Fibroblast of the conjunctiva (primary cell): Measurements from ENCODE around the gene GP2.

ENCODE experiments used
- DNase-seq: peaks from one replicate; pipeline ENCODE4 v3.0.0-alpha.2; 2010; ENCODE audit warnings: low read depth

GP2 gene

DNA sequence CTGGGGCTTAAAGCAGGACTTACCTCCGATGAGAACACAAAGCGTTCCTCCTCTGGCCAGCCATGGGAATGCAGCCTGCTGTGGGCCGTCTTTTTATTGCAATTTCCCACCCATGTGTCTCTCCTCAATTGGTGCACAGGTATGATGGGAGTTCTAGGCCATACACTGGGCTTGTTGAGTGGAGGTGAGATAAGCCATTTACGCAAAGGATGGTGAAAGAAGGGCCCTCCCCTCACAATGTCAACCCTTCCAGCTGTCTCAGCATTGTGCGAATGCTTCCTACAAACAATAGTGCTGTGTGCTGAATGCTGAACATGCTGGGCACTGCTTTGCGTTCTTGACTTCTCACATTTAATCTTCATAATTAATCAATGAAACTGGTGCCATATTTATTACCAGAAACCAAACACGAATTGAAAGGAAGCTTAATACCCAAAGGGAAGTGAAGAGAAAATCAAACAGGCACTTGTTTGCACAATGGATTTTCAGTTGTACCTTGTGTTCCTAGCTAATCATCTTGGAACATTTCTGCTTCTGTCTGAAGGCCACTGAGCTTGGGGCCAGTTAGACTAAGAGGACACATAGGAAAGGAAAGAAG is at the start of gene GP2:
GP2 (minus strand) TSS at position 70 of the 598 bp plus-strand sequence. CDS start 1,082 bp downstream, outside the sequence.
- no peak for DNase-seq

- DNase-seq: no peak
These were observed 45.4 kb upstream of the GP2 start for GRCh38 chr16:20372701-20373100.

DNA sequence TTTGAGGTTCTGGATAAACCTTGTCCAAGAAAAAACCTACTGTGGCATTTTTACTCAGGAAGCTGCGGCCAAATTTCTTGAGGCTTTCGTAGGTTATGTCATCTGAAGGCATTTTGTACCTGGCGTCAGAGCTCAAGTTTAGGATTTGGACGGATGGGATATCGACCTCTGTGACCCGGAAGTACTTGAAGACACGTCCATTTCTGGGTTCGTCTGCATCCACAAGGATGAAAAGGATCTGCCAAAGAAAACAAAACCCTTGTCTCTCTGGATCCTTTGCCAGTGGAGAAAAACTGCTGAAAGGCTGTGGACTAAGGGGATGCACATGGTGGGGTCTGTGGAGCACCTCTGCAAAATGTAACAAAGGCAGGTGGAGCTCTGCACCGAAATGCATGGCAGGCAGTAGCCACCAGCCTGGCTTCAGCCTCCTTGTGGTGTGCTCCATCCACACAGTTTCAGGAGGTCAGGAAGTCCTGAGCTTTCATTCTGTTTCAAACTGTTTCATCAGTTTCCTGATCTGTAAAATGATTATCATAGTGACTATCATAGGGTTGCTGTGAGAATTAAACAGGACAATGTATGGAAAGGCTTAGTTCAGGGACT is 42.2 kb upstream of the GP2 start:
- no peak for DNase-seq

GRCh38 chr16:20364051-20364450 is 36.7 kb upstream of the GP2 start:
- DNase-seq: no peak

GRCh38 chr16:20363191-20363590 is 35.9 kb upstream of the GP2 start:
- no peak for DNase-seq

DNA sequence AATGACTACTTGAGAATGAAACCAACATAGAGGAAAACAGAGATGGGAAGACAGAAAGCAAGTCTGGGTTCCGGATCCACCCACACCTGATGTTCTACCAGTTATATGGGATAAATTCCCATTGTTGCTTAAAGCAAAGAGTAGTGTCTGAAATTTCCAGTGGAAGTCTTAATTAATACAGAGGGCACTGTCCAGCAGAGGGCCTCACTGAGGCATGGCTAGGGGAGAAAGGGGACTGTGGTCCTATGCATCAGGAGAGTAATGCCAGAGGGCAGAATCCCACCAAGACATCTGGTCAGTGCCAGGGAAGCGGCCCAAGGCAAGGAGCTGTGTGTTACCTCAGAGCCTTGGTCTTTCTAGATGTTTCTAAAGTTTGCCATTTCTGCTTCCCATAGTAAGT is 32.7 kb upstream of the GP2 start:
- no peak for DNase-seq

DNA sequence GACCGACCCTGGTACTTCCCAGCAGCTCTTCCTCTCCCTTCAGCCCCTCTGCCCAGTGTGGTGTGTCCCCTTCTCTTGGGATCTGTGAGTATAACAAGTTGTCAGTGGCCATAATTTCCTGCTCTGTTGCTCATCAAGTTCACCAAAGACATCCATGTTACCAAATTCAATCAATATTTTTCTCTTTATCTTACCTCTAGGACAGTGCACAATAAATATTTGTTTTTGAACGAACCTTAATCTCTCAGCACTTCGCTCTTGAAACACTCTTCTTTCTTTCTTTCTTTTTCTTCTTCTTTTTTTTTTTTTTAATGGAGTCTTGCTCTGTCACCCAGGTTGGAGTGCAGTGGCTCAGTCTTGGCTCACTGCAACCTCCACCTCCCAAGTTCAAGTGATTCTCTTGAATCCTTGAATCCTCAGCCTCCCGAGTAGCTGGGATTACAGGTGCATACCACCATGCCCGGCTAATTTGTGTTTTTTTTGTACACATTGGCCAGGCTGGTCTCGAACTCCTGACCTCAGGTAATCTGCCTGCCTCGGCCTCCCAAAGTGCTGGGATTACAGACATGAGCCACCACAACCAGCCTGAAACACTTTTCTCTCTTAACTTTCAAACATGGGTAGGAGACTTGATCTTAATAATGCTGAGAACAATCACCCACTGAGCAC is 27.9 kb upstream of the GP2 start:
- DNase-seq: no peak

- no peak for DNase-seq
These were observed 26.1 kb upstream of the GP2 start for GRCh38 chr16:20353379-20353778.

DNA sequence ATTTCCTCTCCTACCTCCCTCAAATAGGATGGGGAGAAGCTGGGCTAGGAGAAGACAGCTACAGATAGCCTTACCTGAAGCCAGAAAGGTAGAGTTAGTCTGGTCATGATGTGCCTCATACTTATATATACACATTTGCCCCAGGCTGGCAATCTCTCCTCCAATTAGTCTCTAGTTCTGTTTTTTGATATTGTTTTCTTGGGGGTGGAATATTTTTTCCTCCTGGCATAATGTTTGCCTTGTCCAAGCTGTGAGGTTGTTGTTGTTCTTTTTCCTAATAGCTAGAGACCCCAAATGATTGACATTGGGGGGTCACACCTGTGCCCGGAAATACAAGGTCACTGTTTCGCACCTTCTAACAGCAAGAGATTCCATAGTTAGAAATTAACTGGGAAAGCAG is 25.3 kb upstream of the GP2 start, which contains the start of gene UMOD:
UMOD (minus strand) TSS at position 101 of the 400 bp plus-strand sequence. CDS start 1,978 bp downstream, outside the sequence.
- no peak for DNase-seq

GRCh38 chr16:20349615-20350014 is 22.3 kb upstream of the GP2 start:
- no peak for DNase-seq

DNA sequence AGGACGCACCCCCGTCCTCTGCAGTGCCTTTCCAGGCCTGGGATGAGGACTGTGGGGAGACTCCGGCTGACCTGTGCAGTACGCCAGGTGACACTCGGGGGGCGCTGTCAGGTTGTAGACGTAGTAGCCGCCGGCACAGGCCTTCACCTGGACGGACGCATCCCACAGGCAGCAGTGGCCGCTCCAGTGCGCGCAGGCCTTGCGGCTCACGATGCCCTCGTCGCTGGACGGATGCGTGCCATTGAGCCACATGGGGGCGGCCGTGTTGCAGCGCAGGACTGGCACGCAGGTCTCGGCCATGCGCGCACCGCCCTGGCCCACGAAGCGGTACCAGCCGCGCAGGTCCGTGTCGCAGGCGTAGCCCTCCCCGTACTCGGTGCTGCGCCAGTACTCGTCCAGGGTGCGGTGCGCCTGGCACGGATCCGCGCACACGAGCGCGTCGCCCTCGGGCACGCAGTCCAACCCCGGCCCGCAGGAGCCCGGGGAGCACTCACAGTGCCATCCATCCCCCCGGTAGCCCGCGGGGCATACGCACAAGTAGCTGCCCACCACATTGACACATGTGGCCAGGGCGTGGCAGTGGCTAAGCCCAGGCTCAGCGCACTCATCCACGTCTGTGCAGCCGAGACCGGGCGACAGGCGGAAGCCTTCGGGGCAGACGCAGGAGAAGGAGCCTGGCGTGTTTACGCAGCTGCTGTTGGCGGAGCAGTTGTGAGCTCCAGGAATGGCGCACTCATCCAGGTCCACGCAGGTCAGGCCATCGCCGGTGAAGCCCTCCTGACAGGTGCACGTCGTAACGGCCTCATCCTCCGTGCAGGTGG is 21.3 kb upstream of the GP2 start:
- DNase-seq: no peak

- DNase-seq: no peak
These were observed 20.5 kb upstream of the GP2 start for GRCh38 chr16:20347666-20348364.

DNA sequence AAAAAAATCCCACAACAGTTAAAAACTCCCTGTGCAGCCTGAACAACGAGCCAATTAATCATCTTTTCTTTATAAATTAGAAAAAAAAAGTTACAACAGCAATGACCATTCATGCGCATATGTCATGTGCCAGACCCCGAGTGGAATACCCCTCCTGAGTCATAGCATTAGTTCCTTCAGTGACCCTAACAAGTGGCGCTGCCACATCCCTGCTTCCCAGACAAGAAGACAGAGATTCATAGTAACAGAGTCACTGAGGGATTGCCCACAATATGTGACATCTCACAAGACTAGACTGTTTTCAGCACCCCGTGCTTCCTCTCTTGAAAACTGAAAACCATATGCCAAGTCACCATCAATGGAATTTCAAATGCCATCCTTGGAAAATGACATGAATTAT is 17.3 kb upstream of the GP2 start:
- no peak for DNase-seq

- DNase-seq: no peak
These were observed 12.4 kb upstream of the GP2 start for GRCh38 chr16:20339744-20340143.

DNA sequence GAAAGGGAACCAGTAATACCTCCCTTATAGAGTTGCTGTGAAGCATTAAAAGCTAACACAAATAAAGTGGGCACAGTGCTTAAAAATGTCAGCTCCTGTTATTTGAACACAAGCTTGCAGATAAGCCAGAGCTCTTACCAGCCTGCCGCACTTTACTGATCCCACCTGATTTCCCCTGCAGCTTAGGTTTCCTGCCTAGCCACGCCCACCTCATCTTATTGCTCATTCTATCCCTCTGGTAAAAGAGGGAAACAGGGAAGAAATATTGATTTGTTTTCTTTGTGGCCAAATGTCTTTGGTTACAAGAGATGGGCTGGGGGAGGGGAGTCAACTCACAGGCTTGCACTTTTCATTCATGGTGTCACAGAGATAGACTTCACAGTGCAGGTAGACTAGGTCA is 9.6 kb upstream of the GP2 start:
- no peak for DNase-seq

DNA sequence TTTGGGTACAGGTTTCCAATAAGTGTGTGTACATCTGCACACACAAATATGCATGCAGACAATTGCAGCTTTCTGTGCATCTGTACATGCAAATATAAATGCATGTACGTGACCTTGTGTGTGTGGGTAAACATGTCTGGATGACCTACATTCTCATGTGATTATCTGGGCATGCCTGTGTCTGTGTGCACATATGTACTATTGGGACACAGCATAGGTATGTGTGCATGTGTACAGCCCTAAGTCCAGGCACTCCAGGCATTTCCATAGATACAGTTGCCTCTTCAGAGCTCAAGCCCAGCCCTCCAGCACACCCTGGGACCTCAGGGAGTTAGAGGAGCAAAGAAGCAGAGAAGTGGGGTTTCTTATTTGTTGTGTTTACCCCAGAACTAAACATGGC is 7.1 kb upstream of the GP2 start:
- no peak for DNase-seq

DNA sequence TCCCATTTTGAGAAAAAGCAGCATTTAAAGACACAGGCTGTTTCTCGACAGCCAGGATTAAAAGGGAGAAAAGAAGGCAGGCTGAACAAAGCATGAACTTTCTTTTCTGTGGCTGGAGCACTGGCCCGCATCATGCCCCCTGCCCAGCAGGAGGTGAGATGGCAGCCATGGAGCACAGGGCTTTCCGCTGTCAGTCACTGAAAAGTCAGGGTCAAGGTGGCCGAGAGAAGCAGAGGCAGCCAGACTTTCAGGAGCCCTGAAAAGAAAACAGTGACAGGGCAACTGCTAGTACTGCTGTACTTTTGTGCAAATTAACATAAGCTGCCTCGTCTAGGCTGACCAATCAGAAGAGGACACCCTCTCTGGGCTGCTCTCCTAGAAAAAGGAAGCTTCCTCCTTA is 5.8 kb upstream of the GP2 start:
- DNase-seq: no peak

- no peak for DNase-seq
These were observed 5.1 kb upstream of the GP2 start for GRCh38 chr16:20332411-20332810.

DNA sequence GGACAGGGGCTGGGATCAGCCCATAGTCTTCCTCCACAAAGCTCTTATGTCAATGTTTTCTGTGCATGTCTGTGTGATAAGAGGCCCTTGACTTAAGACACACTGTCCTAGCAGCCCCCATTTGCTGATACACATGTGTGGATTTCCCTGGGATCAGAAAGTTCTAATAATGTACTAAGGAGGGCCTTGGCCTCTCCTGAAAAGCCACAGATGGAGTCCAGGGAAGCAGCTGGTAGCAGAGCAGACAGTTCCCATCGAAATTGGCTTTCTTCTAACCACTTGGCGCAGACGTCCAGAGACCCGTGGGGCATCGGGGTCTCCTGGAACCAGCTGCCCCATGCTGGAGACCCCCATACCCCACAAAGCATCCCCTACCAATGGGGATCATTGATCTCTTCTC is 4.3 kb upstream of the GP2 start:
- no peak for DNase-seq

DNA sequence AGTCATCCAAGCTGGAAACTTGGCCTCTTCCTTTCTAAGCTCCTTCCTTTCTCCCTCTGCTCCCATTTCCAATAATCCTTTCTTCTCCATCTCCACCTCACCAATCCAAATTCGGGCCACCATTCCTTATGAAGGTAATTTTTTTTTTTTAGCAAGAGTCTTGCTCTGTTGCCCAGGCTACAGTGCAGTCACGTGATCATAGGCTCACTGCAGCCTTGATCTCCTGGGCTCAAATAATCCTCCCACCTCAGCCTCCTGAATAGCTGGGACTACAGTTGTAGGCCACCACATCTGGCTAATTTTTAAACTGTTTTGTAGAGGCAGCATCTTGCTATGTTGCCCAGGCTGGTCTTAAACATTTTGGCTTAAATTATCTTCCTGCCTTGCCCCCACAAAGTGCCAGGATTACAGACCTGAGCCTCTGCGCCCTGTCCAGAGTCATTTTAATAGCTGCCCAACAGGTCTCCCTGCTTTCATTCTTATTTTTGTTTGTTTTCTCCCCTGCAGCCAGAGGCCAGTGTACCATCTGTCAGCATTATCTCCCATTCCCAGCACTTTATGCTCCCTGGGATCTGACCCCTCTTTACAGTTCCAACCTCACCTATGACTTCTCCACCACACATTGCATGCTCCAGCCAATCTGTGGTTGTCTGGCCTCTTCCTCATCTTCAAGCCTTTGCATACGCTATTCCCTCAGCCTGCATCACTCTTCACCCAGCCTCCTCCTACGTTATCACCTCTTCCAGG is 2.3 kb upstream of the GP2 start:
- no peak for DNase-seq

DNA sequence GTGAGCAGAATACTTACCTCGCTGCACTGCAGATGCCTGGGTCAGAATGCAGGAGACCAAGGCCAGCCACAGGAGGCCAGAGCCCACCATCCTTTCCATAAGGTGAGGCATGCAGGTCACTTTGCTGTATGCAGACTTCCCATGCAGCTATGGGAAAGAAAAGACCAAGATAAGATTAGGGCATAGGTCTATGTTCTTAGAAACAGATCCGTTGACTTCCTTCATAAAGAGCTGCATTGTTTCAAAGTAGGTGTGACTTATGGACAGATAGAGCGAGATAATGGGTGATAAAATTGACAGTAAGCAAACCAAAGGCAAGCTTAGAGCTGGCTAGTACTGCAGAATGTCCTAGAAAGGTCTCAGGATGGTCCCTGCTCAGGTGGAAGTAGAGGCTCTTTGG is 992 bp downstream of the GP2 start:
- no peak for DNase-seq
